B cell (primary cell): ENCODE measurements around the gene LTC4S. TPM values are rescaled to one million over a fixed set of nuclear protein-coding genes. Genes with fewer than 3 reads are reported as not detected.

Source experiments
- ATAC-seq: fragments of 200-7000 bp; cut with Tn5 transposase; one replicate; pipeline ENCODE4 v1.10.0; 2021; ENCODE audit warnings: low read depth, mild to moderate bottlenecking, moderate number of reproducible peaks, moderate library complexity
- CTCF ChIA-PET: fragments of 350-600 bp; sonication (Branson Sonifier 250); formaldehyde crosslinking; loops from one replicate; lab custom pipeline; 2021; ENCODE audit warnings: antibody characterized with exemption, inconsistent platforms; lab: Charles Lee
- POLR2A ChIA-PET: fragments of 350-600 bp; sonication (Branson Sonifier 250); formaldehyde crosslinking; loops from one replicate; lab custom pipeline; 2021; ENCODE audit warnings: antibody characterized with exemption; lab: Charles Lee
- DNase-seq: peaks from one replicate; pipeline ENCODE4 v3.0.0; 2013
- H2AFZ ChIP-seq: 2 replicates; pipeline ENCODE4 v1.6.1; 2012; ENCODE audit warnings: mild to moderate bottlenecking, low read depth, low read length; ENCODE audit not compliant: insufficient read depth, poor library complexity, severe bottlenecking
- H3K27ac ChIP-seq, 2 donors: 1 replicate in 1 of 2; 2 replicates in 1 of 2; pipeline ENCODE4 v1.5.1; 2012 to 2013; ENCODE audit warnings: low read length in 2 of 2, mild to moderate bottlenecking in 2 of 2, moderate library complexity in 1 of 2
- H3K27me3 ChIP-seq, 4 experiments: fragments of 200-600 bp in 1 of 4; sonication (generic) in 1 of 4; replicated peaks in 1 of 4; 1 replicate in 2 of 4; 2 replicates in 2 of 4; pipeline versions ENCODE4 v1.6.1 to v1.7.0; 2013 to 2016; ENCODE audit warnings: low read length in 3 of 4, mild to moderate bottlenecking in 2 of 4, mixed read lengths in 1 of 4, moderate library complexity in 1 of 4; ENCODE audit not compliant: insufficient read depth in 4 of 4, control insufficient read depth in 3 of 4; ENCODE audit errors: control extremely low read depth in 1 of 4
- H3K36me3 ChIP-seq, 2 experiments: replicated peaks in 1 of 2; 1 replicate in 1 of 2; 2 replicates in 1 of 2; pipeline versions ENCODE4 v1.6.1 to v1.7.1; 2013; ENCODE audit warnings: low read length in 1 of 2; ENCODE audit not compliant: insufficient read depth in 2 of 2, control insufficient read depth in 1 of 2; ENCODE audit errors: control extremely low read depth in 1 of 2, extremely low read depth in 1 of 2
- H3K4me1 ChIP-seq, 2 donors: fragments of 200-600 bp in 1 of 2; sonication (generic) in 1 of 2; 1 replicate in 1 of 2; 2 replicates in 1 of 2; pipeline versions ENCODE4 v1.5.1 to v1.6.1; 2013 to 2017; ENCODE audit warnings: low read length in 2 of 2; ENCODE audit not compliant: control insufficient read depth in 2 of 2, insufficient read depth in 2 of 2
- H3K4me2 ChIP-seq: replicated peaks from 2 replicates; pipeline ENCODE3; 2012; ENCODE audit warnings: mild to moderate bottlenecking, low read depth, low read length; ENCODE audit not compliant: poor library complexity, severe bottlenecking
- H3K4me3 ChIP-seq, 5 experiments: fragments of 200-600 bp in 1 of 5; sonication (generic) in 1 of 5; 1 replicate in 3 of 5; 2 replicates in 2 of 5; pipeline versions ENCODE4 v1.5.1 to v1.7.0; 2011 to 2016; ENCODE audit warnings: low read length in 4 of 5, mild to moderate bottlenecking in 4 of 5, low read depth in 2 of 5, control low read depth in 1 of 5, moderate library complexity in 1 of 5; ENCODE audit not compliant: insufficient read depth in 1 of 5; ENCODE audit errors: control extremely low read depth in 1 of 5, extremely low read depth in 1 of 5
- H3K79me2 ChIP-seq: fragments of 200-600 bp; sonication (generic); one replicate; pipeline ENCODE4 v1.6.0; 2016; ENCODE audit warnings: low read length; ENCODE audit not compliant: control insufficient read depth, insufficient read depth
- H3K9ac ChIP-seq: fragments of 200-600 bp; sonication (generic); 2 replicates; pipeline ENCODE4 v1.6.1; 2017; ENCODE audit warnings: mild to moderate bottlenecking, low read length, moderate library complexity
- H3K9me3 ChIP-seq, 3 donors: one replicate each; pipeline versions ENCODE4 v1.6.1 to v1.7.1; 2013; ENCODE audit warnings: low read length in 2 of 3; ENCODE audit not compliant: control insufficient read depth in 2 of 3, insufficient read depth in 1 of 3; ENCODE audit errors: control extremely low read depth in 1 of 3
- H4K20me1 ChIP-seq: 2 replicates; pipeline ENCODE4 v1.6.0; 2012; ENCODE audit warnings: mild to moderate bottlenecking, low read length; ENCODE audit not compliant: insufficient read depth, control insufficient read depth, poor library complexity, severe bottlenecking
- H3K27ac Mint-ChIP-seq: one replicate; pipeline ENCODE4 v1.8.0; 2021; ENCODE audit warnings: mixed read lengths
- H3K27me3 Mint-ChIP-seq: one replicate; pipeline ENCODE4 v1.8.0; 2021; ENCODE audit warnings: mixed read lengths
- H3K4me1 Mint-ChIP-seq: one replicate; pipeline ENCODE4 v1.8.0; 2021; ENCODE audit warnings: mixed read lengths
- H3K4me3 Mint-ChIP-seq: one replicate; pipeline ENCODE4 v1.8.0; 2021; ENCODE audit warnings: mixed read lengths
- H3K9me3 Mint-ChIP-seq: one replicate; pipeline ENCODE4 v1.8.0; 2022; ENCODE audit warnings: mixed read lengths; ENCODE audit not compliant: insufficient read depth
- CTCF ChIP-seq: fragments of 200-600 bp; IDR thresholded peaks from one replicate; pipeline ENCODE4 v1.8.0; 2022; ENCODE audit warnings: antibody characterized with exemption, mild to moderate bottlenecking
- EZH2 ChIP-seq: IDR thresholded peaks from 2 replicates; pipeline ENCODE4 v1.6.1; 2012; ENCODE audit warnings: borderline replicate concordance, low read depth, mild to moderate bottlenecking, moderate library complexity, low read length; ENCODE audit not compliant: insufficient read depth, poor library complexity, severe bottlenecking
- WGBS: methylation state at CpG from one replicate; pipeline ENCODE4 v1.1.5; 2013; ENCODE audit warnings: missing lambda C conversion rate; ENCODE audit not compliant: insufficient coverage; 5-methylcytosine and 5-hydroxymethylcytosine counted together
- intact Hi-C: fragments of 100-400 bp; cut with micrococcal nuclease; formaldehyde crosslinking; loops from one replicate; pipeline ENCODE4 v1.10.0; 2022
- polyA plus RNA-seq: library from polyadenylated mRNA; depleted of rRNA; stranded (reverse); fragments of >200 nt; gene quantifications from 2 replicates; pipeline ENCODE4 v1.2.3, GENCODE V29; 2012
- total RNA-seq, 2 donors: library from RNA; stranded (reverse); fragments of 120-200 nt in 1 of 2; gene quantifications; 1 replicate in 1 of 2; 2 replicates in 1 of 2; pipeline versions ENCODE4 v1.2.3 to v1.2.4, GENCODE V29; 2013 to 2022

LTC4S gene
- total and polyA plus RNA-seq, 2 donors (not counting 1 experiment from before 2014, with no cell fraction given), result 0.40 to 3.8 TPM

- no peaks in the 10 kb centered on the region for H3K9me3 Mint-ChIP-seq
- DNase-seq (no peak), ATAC-seq (no peak)
- Histone ChIP-seq H3K4me1 (peaks cover 14 to 22% of the 10 kb centered on the region in 2 donors), H3K9me3 (no peaks in the 10 kb centered on the region), H3K27me3 (no peaks in the 10 kb centered on the region), H3K79me2 (peaks cover 74% of the 10 kb centered on the region), H3K4me2 (no peak overlapping the region), H3K36me3 (peaks cover 3 to 50% of the 10 kb centered on the region in 2 experiments), H3K4me3 (no peak overlapping the region), H2AFZ (no peak overlapping the region), H3K27ac (no peak overlapping the region), H3K9ac (no peak overlapping the region), H4K20me1 (peaks cover 69% of the 10 kb centered on the region)
- ChIA-PET POLR2A (no interaction called here), CTCF (interaction anchor here (1.0 to 1.7 kb wide), 2 partner anchors 32 to 70 kb away, joined by 3 read pairs; no protein-coding TSS in a partner anchor)
- no peak overlapping the region for H3K4me3 Mint-ChIP-seq
- H3K27ac Mint-ChIP-seq, result no peak overlapping the region
- intact Hi-C loops, result no loop called here
- 94% methylated on average over 12 of the region's 13 CpGs for WGBS
- TF ChIP-seq CTCF, result no peak
- TF ChIP-seq EZH2, result no peak
- H3K4me1 Mint-ChIP-seq, result peaks cover 32% of the 10 kb centered on the region
- H3K27me3 Mint-ChIP-seq, result no peaks in the 10 kb centered on the region
These were observed 28.4 kb upstream of the LTC4S start for GRCh38 chr5:179765400-179765799.

GRCh38 chr5:179766021-179766725 lies 27.6 kb upstream of the LTC4S start:
- Histone ChIP-seq H3K4me1 (peaks cover 14 to 20% of the 10 kb centered on the region in 2 donors), H3K79me2 (peaks cover 80% of the 10 kb centered on the region), H3K36me3 (peaks cover 3 to 57% of the 10 kb centered on the region in 2 experiments), H3K4me2 (no peak overlapping the region), H4K20me1 (peaks cover 65% of the 10 kb centered on the region), H3K4me3 (no peak overlapping the region), H3K27ac (no peak overlapping the region), H3K9ac (no peak overlapping the region), H2AFZ (no peak overlapping the region), H3K9me3 (no peaks in the 10 kb centered on the region), H3K27me3 (no peaks in the 10 kb centered on the region)
- Mint-ChIP-seq H3K4me1 (peaks cover 29% of the 10 kb centered on the region), H3K27ac (no peak overlapping the region), H3K4me3 (no peak overlapping the region), H3K27me3 (no peaks in the 10 kb centered on the region), H3K9me3 (no peaks in the 10 kb centered on the region)
- DNase-seq (no peak), ATAC-seq (no peak)
- ChIA-PET CTCF (interaction anchor here (0.6 to 1.7 kb wide), 5 partner anchors 31 to 1080 kb away, joined by 3 to 8 read pairs (median 3); no protein-coding TSS in a partner anchor), POLR2A (interaction anchor here (0.7 kb wide), 1 partner anchor 93 kb away, joined by 5 read pairs; the partner anchor contains the start of gene MRNIP)
- WGBS, result 83% methylated on average over 20 of the region's 20 CpGs
- intact Hi-C loops, result no loop called here
- TF ChIP-seq CTCF (no peak), EZH2 (no peak)
